ENCODE results near the gene SH3BP5L.
"Not testable (repeated sequence)": the region's sequence is repeated elsewhere in the genome, so short reads cannot be mapped to it uniquely, and the experiment has no call there.

Gene SH3BP5L

DNA sequence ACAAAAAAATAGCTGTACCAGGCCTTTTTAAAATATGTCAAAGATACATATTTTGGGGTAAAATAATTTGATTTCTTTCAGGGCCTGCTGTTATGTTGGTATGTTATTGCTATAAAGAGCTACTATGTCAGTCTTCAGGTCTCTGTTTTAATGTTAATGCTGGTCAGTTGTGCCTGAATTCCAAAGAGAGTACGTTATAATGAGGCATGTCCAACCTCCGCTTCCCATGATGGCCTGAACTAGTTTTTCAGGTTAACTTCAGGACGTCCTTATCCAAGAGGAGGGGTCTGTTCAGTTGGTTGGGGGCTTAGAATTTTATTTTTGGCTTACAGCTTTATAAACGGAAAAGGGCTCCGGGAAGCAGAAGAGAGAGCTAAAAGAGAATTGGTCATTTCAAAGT is 35.3 kb downstream of the SH3BP5L start:
- H3K27ac ChIP-seq: no peak overlapping the region
- H3K4me3 ChIP-seq: no peak overlapping the region

DNA sequence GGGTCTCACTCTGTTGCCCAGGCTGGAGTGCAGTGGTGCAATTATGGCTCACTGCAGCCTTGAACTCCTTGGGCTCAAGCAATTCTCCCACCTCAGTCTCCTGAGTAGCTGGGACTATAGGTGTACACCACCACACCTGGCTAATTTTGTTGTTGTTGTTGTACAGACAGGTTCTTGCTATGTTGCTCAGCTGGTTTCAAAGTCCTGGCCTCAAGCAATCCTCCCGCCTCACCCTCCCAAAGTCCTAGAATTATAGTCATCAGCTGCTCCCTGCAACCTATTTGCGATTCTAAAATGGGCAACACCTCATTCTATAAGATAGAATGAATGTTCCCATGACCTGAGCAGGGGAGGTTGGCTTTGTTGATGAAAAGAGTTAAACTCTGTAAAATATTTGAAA is 36.4 kb downstream of the SH3BP5L start:
- peak overlapping the region in 5 of 21 experiments; percentile 11 to 67 (median 37) for H3K27ac ChIP-seq
- H3K4me3 ChIP-seq: not testable (repeated sequence)

DNA sequence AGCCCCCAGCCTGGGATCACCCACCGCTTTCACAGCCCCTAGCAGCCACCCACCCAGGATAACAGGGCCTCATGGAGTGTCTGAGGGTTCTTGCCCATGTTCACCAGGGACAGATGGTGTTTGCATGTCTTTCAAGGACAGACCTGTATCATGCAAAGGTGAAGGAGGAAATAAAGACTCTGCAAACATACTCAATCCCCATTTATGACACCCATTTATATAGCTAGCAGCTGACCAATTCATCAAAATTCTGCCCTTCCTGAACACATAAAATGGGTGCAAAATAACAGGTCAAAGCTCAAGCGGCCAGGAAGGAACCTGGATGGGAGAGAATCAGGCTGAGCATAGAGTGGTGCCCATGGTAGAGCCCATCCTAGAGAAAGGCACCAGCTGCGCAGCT is 37.4 kb downstream of the SH3BP5L start:
- H3K27ac ChIP-seq: no peak overlapping the region

DNA sequence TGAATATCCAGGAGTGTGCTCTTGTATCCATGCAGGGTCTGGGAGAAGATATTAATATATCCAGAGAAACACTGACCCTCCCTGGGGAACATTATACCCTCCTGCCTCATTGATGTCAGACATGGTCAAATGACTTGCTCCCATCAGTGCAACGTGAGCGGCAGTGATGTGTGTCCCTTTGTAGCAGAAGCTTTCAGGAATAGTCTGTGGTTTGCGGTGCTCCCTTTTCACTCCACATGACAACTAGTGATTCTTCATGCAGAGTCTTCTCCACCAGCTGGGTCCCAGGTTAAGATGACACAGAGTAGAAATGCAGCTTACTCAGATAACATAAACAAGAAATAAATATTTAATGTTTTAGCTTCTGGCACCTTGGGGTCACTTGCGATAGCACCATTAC is 38.3 kb downstream of the SH3BP5L start:
- H3K4me3 ChIP-seq: no peak overlapping the region

More for the DNA sequence above, 37.4 kb downstream of the SH3BP5L start:
- no peak overlapping the region for H3K4me3 ChIP-seq

DNA sequence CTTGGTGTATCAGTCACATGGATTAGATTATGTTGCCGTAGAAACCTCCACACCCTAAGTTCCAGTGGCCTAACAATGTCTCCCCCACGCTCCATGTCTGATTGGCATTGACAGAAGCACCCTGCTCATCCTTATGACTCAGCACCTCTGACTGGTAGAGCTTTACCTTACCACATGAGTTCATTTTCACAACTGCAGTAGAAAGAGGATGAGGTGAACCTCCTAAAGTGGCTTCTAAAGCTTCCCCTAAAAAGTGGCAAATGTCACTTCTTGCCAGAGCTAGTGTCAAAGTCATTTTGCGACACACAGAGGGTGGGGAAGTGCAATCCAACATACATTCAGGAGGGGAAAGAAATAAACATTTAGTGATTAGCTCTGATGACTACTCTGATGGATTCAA is 39.6 kb downstream of the SH3BP5L start:
- no peak overlapping the region for H3K4me3 ChIP-seq
- H3K27ac ChIP-seq: peak overlapping the region in 1 of 21 experiments; percentile 23

More for the DNA sequence above, 38.3 kb downstream of the SH3BP5L start:
- no peak overlapping the region for H3K27ac ChIP-seq

DNA sequence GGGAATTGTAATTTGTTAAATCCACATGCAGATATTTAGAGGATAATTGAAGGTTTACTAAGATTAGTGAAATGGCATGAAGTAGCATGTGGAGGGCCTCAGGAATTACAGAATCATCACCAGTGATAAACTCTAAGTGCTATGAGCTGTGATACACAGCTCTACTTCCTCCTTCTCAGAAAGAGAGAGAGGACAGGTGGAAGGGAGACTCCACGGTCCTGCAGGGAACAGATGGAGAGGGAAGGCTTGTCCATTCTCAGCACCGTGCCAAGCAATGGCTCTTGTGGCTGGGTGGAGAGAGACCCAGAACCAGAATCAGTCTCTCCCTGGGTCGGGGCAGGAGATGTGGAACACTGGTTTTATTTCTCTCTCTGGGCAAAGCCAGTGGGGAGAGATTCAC is 42.3 kb downstream of the SH3BP5L start:
- Histone ChIP-seq H3K4me3 (no peak overlapping the region), H3K27ac (no peak overlapping the region)

DNA sequence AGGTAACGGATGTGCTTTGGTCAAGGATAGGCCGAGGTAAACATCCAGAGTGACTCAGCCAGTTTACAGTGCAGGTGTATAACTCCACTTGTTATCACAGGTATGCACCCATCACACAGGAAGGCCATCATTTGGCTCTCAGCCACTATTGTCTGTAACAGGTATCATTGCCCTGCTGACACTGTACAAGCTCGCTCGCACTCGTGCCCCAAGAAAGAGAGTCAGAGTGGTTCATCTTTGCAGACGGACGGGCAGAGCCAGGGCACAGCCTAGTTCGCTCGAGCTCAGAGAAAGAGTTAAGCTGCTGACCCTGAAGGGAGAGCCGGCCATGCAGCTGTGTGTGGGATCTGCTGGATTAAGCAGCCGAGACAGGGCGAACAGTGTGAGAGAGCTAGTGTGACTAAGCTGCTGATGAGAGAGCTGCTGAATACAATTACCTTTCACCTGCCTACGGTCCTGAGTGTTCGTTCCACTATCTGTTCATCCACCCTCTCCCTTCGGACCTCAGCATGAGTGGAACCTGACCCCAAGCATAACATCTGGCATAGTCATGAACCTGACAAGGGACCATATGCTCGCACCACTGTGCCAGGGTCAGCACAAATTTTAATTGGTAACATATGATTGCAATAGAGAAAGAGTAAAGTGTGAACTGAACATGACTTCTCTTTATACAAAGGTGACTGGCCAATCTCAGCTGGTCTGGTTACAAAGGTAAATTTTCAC is 43.1 kb downstream of the SH3BP5L start:
- H3K4me3 ChIP-seq: no peak overlapping the region
- no peak overlapping the region for H3K27ac ChIP-seq

DNA sequence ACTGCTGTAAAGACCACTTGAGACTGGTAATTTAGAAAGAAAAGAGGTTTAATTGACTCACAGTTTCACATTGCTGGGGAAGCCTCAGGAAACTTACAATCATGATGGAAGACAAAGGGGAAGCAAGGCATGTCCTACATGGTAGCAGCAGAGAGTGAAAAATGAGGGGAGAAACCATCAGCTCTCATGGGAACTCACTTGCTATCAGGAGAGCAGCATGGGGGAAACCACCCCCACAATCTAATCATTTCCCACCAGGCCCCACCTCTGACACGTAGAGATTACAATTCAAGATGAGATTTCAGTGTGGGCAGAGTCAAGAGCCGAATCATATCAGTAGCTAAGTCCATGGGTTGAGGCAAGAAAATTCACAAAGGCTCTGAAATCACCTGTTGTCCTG is 46.4 kb downstream of the SH3BP5L start:
- H3K27ac ChIP-seq: no peak overlapping the region
- no peak overlapping the region for H3K4me3 ChIP-seq

DNA sequence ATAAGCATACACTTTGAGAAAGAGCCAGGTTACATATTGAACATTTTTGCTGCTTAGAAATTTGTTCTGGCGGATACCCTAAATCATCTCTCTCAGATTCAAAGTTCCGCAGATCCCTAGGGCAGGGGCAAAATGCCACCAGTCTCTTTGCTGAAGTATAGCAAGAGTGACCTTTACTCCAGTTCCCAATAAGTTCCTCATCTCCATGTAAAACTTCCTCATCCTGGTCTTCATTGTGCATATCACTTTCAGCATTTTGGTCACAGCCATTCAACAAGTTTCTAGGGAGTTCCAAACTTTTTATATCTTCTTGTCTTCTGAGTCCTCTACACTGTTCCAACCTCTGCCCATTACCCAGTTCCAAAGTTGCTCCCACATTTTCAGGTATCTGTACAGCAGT is 46.8 kb downstream of the SH3BP5L start:
- H3K27ac ChIP-seq: no peak overlapping the region
- no peak overlapping the region for H3K4me3 ChIP-seq

DNA sequence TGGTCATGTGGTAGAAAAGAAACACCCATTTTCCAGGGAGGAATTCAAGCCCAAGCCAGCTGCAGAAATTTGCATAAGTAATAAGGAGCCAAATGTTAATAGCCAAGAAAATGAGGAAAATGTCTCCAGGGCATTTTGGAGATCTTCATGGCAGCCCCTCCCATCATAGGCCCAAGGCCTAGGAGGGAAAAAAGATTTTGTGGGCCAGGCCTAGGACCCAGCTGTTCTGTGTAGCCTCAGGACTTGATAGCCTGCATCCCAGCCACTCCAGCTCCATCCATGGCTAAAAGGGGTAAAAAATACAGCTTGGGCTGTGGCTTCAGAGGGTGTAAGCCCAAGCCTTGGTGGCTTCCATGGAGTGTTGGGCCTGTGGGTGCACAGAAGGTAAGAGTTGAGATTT is 48.7 kb downstream of the SH3BP5L start:
- no peak overlapping the region for H3K27ac ChIP-seq
- H3K4me3 ChIP-seq: no peak overlapping the region

DNA sequence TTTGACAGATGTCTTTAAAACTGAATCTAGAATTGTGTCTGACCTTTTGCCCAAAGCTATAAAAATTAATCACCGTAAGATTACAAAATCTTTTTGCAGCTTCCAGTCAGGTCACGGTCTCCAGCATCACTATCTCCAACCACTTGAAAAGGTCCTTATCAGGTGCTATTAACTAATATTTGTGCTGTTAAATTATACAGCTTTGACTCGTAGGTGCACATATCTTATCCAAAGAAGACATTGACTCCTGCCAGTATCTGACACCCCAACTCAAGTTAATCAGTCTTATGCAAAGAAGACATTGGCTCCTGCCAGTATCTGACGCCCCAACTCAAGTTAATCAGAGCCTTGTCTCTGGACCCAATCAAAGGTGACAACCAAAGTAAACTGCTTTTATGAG is 50.3 kb downstream of the SH3BP5L start:
- H3K27ac ChIP-seq: no peak overlapping the region

More for the DNA sequence above, 50.3 kb downstream of the SH3BP5L start:
- no peak overlapping the region for H3K4me3 ChIP-seq
